Type B pancreatic cell (in vitro differentiated cells): ENCODE data around the gene IGHMBP2. TPM values are rescaled to one million over a fixed set of nuclear protein-coding genes. Genes with fewer than 3 reads are reported as not detected.
A peak's percentile ranks its signal among the peaks of the same experiment; 100 is the strongest.

Source experiments
- DNase-seq: peaks from one replicate; pipeline ENCODE4 v3.0.0; 2021; ENCODE audit warnings: mixed read lengths; ENCODE audit not compliant: unreplicated experiment; ENCODE audit errors: extremely low spot score
- H3K27ac Mint-ChIP-seq: 2 replicates; pipeline ENCODE4 v1.8.0; 2021; ENCODE audit warnings: mild to moderate bottlenecking, mixed read lengths
- H3K27me3 Mint-ChIP-seq: 2 replicates; pipeline ENCODE4 v1.8.0; 2021; ENCODE audit warnings: mixed read lengths
- H3K36me3 Mint-ChIP-seq: 2 replicates; pipeline ENCODE4 v1.8.0; 2021; ENCODE audit warnings: mixed read lengths
- H3K4me1 Mint-ChIP-seq: one replicate; pipeline ENCODE4 v1.8.0; 2021; ENCODE audit warnings: mixed read lengths; ENCODE audit not compliant: unreplicated experiment
- H3K4me3 Mint-ChIP-seq: 2 replicates; pipeline ENCODE4 v1.8.0; 2021; ENCODE audit warnings: mild to moderate bottlenecking, mixed read lengths
- H3K9me3 Mint-ChIP-seq: 2 replicates; pipeline ENCODE4 v1.8.0; 2021; ENCODE audit warnings: mixed read lengths
- total RNA-seq: library from RNA; stranded (reverse); gene quantifications from 2 replicates; pipeline ENCODE4 v1.2.1, GENCODE V29; 2021; ENCODE audit warnings: low replicate concordance
- TF ChIP-seq, protein P1 (sequence below): fragments of 200-600 bp; sonication (generic); conservative IDR thresholded peaks from 2 replicates; pipeline ENCODE4 v1.5.0; 2021; ENCODE audit warnings: antibody characterized with exemption, mild to moderate bottlenecking

The IGHMBP2 gene
- total RNA-seq, 1 donor from 2014 or later = 28.8 TPM

DNA sequence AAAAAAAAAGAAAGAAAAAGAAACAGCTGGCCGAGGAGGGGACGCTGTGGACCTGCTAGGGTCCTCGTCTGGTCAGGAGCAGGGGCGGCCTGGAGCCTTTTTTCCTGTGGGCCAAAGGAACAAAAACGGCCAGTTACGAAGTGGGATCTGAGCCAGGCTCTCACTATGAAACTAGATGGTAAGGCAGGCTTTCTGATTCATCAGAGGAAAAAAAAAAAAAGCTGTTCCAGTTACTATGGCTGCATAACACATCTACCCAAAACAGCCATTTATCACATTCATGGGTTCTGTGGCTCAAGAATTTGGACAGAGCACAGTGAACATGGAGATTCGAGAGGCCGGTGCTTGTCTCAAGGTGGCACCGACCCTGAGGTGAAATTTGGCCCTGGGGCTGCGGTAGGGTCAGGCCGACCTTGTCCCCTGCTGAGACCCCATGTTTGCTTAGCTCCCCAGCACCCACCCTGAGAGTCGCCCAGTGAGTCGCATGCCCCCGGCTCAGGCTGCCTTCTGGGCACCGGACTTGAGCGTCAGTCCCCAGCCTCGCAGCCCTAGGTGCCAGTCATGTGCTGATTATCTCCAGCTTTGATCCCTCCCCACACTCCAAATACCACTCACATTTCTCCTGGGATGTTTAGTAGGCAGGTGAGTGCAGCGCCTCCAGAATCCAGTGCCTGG, 42.9 kb downstream of the IGHMBP2 start:
- Mint-ChIP-seq H3K27ac (peak overlapping the region; percentile 62), H3K4me3 (no peak overlapping the region), H3K36me3 (no peaks in the 10 kb centered on the region), H3K4me1 (peaks cover 18% of the 10 kb centered on the region), H3K9me3 (no peaks in the 10 kb centered on the region), H3K27me3 (no peaks in the 10 kb centered on the region)
- DNase-seq = no peak
- TF ChIP-seq, protein P1, sequence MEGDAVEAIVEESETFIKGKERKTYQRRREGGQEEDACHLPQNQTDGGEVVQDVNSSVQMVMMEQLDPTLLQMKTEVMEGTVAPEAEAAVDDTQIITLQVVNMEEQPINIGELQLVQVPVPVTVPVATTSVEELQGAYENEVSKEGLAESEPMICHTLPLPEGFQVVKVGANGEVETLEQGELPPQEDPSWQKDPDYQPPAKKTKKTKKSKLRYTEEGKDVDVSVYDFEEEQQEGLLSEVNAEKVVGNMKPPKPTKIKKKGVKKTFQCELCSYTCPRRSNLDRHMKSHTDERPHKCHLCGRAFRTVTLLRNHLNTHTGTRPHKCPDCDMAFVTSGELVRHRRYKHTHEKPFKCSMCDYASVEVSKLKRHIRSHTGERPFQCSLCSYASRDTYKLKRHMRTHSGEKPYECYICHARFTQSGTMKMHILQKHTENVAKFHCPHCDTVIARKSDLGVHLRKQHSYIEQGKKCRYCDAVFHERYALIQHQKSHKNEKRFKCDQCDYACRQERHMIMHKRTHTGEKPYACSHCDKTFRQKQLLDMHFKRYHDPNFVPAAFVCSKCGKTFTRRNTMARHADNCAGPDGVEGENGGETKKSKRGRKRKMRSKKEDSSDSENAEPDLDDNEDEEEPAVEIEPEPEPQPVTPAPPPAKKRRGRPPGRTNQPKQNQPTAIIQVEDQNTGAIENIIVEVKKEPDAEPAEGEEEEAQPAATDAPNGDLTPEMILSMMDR = no peak

DNA sequence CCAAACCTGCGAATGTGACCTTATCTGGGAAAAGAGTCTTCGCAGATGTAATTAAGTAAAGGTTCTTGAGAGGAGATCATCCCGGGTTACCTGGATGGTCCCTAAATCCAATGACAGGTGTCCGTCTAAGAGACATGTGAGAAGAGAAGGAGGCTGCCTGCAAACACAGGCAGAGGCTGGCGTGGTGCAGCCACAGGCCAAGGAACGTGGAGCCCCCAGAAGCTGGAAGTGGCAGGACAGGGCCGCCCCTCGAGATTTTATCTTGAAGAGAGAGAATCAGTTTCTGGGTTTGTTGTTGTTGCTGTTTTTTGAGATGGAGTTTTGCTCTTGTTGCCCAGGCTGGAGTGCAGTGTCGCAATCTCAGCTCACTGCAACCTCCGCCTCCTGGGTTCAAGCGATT, 43.5 kb downstream of the IGHMBP2 start:
- Mint-ChIP-seq H3K4me3 (no peak overlapping the region), H3K4me1 (peaks cover 18% of the 10 kb centered on the region), H3K9me3 (no peaks in the 10 kb centered on the region), H3K36me3 (no peaks in the 10 kb centered on the region), H3K27ac (peak overlapping the region; percentile 62), H3K27me3 (no peaks in the 10 kb centered on the region)
- DNase-seq = no peak
- TF ChIP-seq, protein P1 = no peak

DNA sequence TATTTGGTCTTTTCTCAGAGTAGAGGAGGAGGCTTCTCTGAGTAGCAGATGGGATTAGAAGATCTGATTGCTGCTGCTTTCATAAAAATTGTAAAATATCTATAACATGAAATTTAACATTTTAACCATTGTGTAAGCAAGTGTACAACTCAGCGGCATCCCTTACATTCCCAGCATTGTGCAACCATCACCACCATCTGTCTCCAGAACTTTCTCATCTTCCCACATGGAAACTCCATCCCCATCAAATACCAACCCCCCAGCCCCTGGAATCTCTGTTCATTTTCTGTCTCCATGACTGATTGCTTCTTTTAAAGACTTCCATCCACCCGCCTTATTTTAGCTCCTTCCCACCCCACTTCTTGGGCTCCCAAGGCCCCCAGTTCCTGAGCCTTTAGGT, 44.8 kb downstream of the IGHMBP2 start:
- H3K4me3 Mint-ChIP-seq = no peak overlapping the region
- no peak overlapping the region for H3K27ac Mint-ChIP-seq
- H3K27me3 Mint-ChIP-seq = no peaks in the 10 kb centered on the region
- H3K4me1 Mint-ChIP-seq = peaks cover 14% of the 10 kb centered on the region
- no peak for DNase-seq
- TF ChIP-seq, protein P1 = no peak
- no peaks in the 10 kb centered on the region for H3K36me3 Mint-ChIP-seq
- H3K9me3 Mint-ChIP-seq = no peaks in the 10 kb centered on the region

DNA sequence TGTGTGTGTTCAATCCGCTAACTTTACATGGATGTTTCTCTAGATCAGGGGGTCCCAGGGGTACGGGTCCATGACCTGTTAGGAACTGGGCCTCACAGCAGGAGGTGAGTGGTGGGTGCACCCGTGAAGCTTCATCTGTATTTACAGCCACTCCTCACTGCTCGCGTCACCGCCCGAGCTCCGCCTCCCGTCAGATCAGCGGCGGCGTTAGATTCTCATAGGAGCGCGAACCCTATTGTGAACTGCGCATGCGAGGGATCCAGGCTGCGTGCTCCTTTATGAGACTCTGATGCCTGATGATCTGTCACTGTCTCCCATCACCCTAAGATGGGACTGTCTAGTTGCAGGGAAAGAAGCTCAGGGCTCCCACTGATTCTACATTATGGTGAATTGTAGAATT, 45.2 kb downstream of the IGHMBP2 start:
- H3K4me1 Mint-ChIP-seq = peaks cover 13% of the 10 kb centered on the region
- no peaks in the 10 kb centered on the region for H3K27me3 Mint-ChIP-seq
- H3K4me3 Mint-ChIP-seq = no peak overlapping the region
- TF ChIP-seq, protein P1 = no peak
- DNase-seq = no peak
- H3K27ac Mint-ChIP-seq = no peak overlapping the region
- H3K9me3 Mint-ChIP-seq = no peaks in the 10 kb centered on the region
- no peaks in the 10 kb centered on the region for H3K36me3 Mint-ChIP-seq

DNA sequence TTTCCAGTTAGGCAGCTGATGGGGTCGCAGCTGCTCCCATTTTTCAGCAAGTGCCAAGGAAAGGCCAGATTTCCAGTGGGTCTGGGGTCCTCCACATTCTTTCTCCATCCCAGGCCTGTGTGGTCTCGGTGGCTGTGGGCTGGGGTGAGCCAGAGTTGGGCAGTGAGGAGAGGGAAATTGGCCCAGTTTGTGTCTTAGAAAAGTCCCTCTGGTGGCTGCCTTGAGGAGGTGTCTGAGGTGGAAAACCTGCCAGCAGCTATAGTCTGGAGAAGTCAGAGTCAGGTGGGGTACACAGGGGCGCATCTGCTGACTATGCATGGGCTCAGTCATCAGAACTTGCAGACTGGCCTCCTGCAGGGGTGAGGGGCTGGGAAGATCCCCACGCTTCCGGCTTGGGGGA, 46.6 kb downstream of the IGHMBP2 start:
- H3K36me3 Mint-ChIP-seq = no peaks in the 10 kb centered on the region
- H3K4me1 Mint-ChIP-seq = peaks cover 13% of the 10 kb centered on the region
- no peak overlapping the region for H3K27ac Mint-ChIP-seq
- H3K9me3 Mint-ChIP-seq = no peaks in the 10 kb centered on the region
- no peak for DNase-seq
- TF ChIP-seq, protein P1 = peak; percentile 69
- no peak overlapping the region for H3K4me3 Mint-ChIP-seq
- H3K27me3 Mint-ChIP-seq = no peaks in the 10 kb centered on the region

DNA sequence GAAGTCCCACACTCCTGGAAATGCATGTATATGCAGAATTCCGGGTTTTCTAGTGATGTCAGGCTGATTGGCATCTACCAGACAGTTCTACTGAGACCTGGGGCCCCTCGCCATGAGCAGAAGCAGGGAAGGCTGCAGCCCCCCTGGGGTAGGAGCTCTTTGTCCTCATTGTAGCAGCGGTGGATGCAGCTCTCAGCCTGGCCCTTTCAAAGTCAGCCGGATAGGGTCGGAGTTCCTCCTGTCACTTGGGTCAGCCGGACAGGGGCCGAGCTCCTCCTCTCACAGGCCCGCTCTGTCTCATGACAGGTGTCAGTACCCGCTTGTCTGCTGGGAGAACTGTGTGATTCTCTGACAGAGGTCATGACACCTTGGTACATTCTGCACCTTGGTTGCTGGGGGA, 47.1 kb downstream of the IGHMBP2 start:
- Mint-ChIP-seq H3K4me3 (no peak overlapping the region), H3K4me1 (peaks cover 10% of the 10 kb centered on the region), H3K9me3 (no peaks in the 10 kb centered on the region), H3K27ac (no peak overlapping the region), H3K36me3 (no peaks in the 10 kb centered on the region), H3K27me3 (no peaks in the 10 kb centered on the region)
- DNase-seq = no peak
- TF ChIP-seq, protein P1 = no peak
